Astrocyte (in vitro differentiated cells and primary cell): Measurements from ENCODE around the gene MTA1. TPM values are rescaled to one million over a fixed set of nuclear protein-coding genes. Genes with fewer than 3 reads are reported as not detected.

Experiments used
- DNase-seq: peaks from one replicate; pipeline ENCODE4 v3.0.0-alpha.2; 2010; ENCODE audit warnings: low read depth
- FAIRE-seq: peaks from 2 replicates; lab custom pipeline; 2011; peaks lifted over from hg19 to GRCh38; lab: Jason Lieb, UNC
- H2AFZ ChIP-seq: 2 replicates; pipeline ENCODE4 v1.6.0; 2012; ENCODE audit warnings: low read depth, low read length, inconsistent platforms
- H3K27ac ChIP-seq: 2 replicates; pipeline ENCODE4 v1.5.1; 2011; ENCODE audit warnings: low read depth, low read length, inconsistent platforms
- H3K27me3 ChIP-seq: 2 replicates; pipeline ENCODE4 v1.6.0; 2011; ENCODE audit warnings: low read length, inconsistent platforms; ENCODE audit not compliant: insufficient read depth
- H3K36me3 ChIP-seq: 2 replicates; pipeline ENCODE4 v1.5.1; 2011; ENCODE audit warnings: low read length, inconsistent platforms; ENCODE audit not compliant: insufficient read depth
- H3K4me1 ChIP-seq: 2 replicates; pipeline ENCODE4 v1.5.1; 2011; ENCODE audit warnings: low read length, inconsistent platforms; ENCODE audit not compliant: insufficient read depth
- H3K4me2 ChIP-seq: 2 replicates; pipeline ENCODE4 v1.6.0; 2012; ENCODE audit warnings: low read length, inconsistent platforms
- H3K4me3 ChIP-seq: 2 replicates; pipeline ENCODE4 v1.5.1; 2011; ENCODE audit warnings: low read depth, mild to moderate bottlenecking, low read length, inconsistent platforms; ENCODE audit not compliant: insufficient read depth
- H3K79me2 ChIP-seq: 2 replicates; pipeline ENCODE4 v1.6.0; 2012; ENCODE audit warnings: mild to moderate bottlenecking, low read length, inconsistent platforms; ENCODE audit not compliant: insufficient read depth
- H3K9ac ChIP-seq: 2 replicates; pipeline ENCODE4 v1.6.0; 2012; ENCODE audit warnings: mild to moderate bottlenecking, low read length, inconsistent platforms
- H3K9me3 ChIP-seq: 2 replicates; pipeline ENCODE4 v1.5.1; 2012; ENCODE audit warnings: low read depth, mild to moderate bottlenecking, low read length, inconsistent platforms; ENCODE audit not compliant: insufficient read depth
- H4K20me1 ChIP-seq: 2 replicates; pipeline ENCODE4 v1.6.0; 2012; ENCODE audit warnings: low read length, inconsistent platforms; ENCODE audit not compliant: insufficient read depth
- H3K27ac Mint-ChIP-seq: one replicate; pipeline ENCODE4 v1.8.0; 2021; ENCODE audit warnings: mild to moderate bottlenecking, mixed read lengths; ENCODE audit not compliant: unreplicated experiment
- H3K27me3 Mint-ChIP-seq: one replicate; pipeline ENCODE4 v1.8.0; 2021; ENCODE audit warnings: low read depth, mixed read lengths; ENCODE audit not compliant: unreplicated experiment
- H3K36me3 Mint-ChIP-seq: one replicate; pipeline ENCODE4 v1.8.0; 2021; ENCODE audit warnings: low read depth, mixed read lengths; ENCODE audit not compliant: unreplicated experiment
- H3K4me1 Mint-ChIP-seq: one replicate; pipeline ENCODE4 v1.8.0; 2021; ENCODE audit warnings: low read depth, mixed read lengths; ENCODE audit not compliant: unreplicated experiment
- H3K4me3 Mint-ChIP-seq: one replicate; pipeline ENCODE4 v1.8.0; 2021; ENCODE audit warnings: mild to moderate bottlenecking, moderate library complexity, mixed read lengths; ENCODE audit not compliant: unreplicated experiment
- H3K9me3 Mint-ChIP-seq: one replicate; pipeline ENCODE4 v1.8.0; 2021; ENCODE audit warnings: mild to moderate bottlenecking, mixed read lengths; ENCODE audit not compliant: unreplicated experiment
- CTCF ChIP-seq: IDR thresholded peaks from 2 replicates; pipeline ENCODE4 v1.5.1; 2011; ENCODE audit warnings: low read depth, mild to moderate bottlenecking, inconsistent platforms, low read length, moderate library complexity; ENCODE audit not compliant: insufficient read depth
- EZH2 ChIP-seq: IDR thresholded peaks from 2 replicates; pipeline ENCODE4 v1.6.1; 2012; ENCODE audit warnings: mild to moderate bottlenecking, low read length, inconsistent platforms; ENCODE audit not compliant: insufficient read depth
- total RNA-seq: library from RNA; stranded (reverse); gene quantifications from 2 replicates; pipeline ENCODE4 v1.2.1, GENCODE V29; 2021

The MTA1 gene
- total RNA-seq, 1 donor from 2014 or later = 111 TPM

DNA sequence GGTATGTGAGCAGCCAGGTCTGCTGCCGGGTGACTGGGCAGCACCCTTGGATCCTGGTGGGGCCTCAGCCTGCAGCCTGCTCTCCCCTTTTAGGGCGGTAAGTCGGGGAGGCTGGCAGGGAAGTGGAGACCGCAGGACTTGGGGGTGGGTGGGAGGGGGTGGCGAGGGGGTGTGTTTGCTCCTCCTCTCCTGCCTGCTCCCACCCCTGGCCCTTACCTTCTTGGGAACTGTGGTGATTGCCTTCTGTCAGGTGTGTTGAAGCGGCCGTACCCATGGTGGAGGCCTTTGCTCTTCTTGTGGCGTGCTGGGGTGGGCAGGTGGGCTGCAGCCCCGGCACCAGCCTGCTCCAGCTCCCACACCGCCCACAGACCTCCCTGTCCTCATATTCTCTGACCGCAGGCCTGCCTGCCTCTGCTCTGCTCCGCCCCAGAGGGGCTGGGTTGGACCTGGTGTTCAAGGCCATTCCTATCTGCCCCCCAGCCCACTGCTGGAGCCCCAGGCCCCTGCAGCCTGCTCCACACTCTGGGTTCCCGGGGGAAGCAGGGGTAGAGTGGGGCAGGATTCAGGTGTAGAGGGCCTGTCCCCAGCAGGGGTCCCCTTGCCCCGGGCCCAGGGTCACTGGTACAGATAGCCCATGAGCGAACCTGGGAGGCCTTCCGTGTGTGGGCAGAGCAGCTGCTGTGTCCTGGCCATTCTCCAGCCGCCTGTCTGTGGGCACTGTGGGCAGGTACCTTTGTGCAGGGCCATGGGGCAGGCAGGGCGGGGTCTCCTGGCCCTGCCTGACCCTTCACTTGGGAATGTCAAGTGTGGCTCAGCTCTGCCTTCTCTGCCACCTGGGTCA lies 76.6 kb downstream of the MTA1 start:
- Histone ChIP-seq H2AFZ (no peak overlapping the region), H3K9ac (no peak overlapping the region), H3K9me3 (no peaks in the 10 kb centered on the region), H3K79me2 (peaks cover 8% of the 10 kb centered on the region), H3K36me3 (no peaks in the 10 kb centered on the region), H3K4me1 (peaks cover 3% of the 10 kb centered on the region), H3K4me2 (no peak overlapping the region), H4K20me1 (peaks cover 5% of the 10 kb centered on the region), H3K27me3 (no peaks in the 10 kb centered on the region), H3K4me3 (no peak overlapping the region), H3K27ac (no peak overlapping the region)
- H3K27ac Mint-ChIP-seq = no peak overlapping the region
- TF ChIP-seq CTCF (no peak), EZH2 (no peak)
- H3K9me3 Mint-ChIP-seq = no peaks in the 10 kb centered on the region
- no peaks in the 10 kb centered on the region for H3K36me3 Mint-ChIP-seq
- no peak for FAIRE-seq
- no peak overlapping the region for H3K4me3 Mint-ChIP-seq
- H3K4me1 Mint-ChIP-seq = no peaks in the 10 kb centered on the region
- DNase-seq = no peak
- no peaks in the 10 kb centered on the region for H3K27me3 Mint-ChIP-seq

GRCh38 chr14:105496831-105497591 lies 77.4 kb downstream of the MTA1 start:
- Histone ChIP-seq H3K9ac (no peak overlapping the region), H3K36me3 (no peaks in the 10 kb centered on the region), H3K27me3 (no peaks in the 10 kb centered on the region), H3K4me1 (no peaks in the 10 kb centered on the region), H3K9me3 (no peaks in the 10 kb centered on the region), H3K79me2 (peaks cover 4% of the 10 kb centered on the region), H3K4me2 (no peak overlapping the region), H3K4me3 (no peak overlapping the region), H3K27ac (no peak overlapping the region), H4K20me1 (peaks cover 1% of the 10 kb centered on the region), H2AFZ (no peak overlapping the region)
- Mint-ChIP-seq H3K4me3 (no peak overlapping the region), H3K27ac (no peak overlapping the region), H3K36me3 (no peaks in the 10 kb centered on the region), H3K27me3 (no peaks in the 10 kb centered on the region), H3K4me1 (no peaks in the 10 kb centered on the region), H3K9me3 (no peaks in the 10 kb centered on the region)
- FAIRE-seq = no peak
- no peak for DNase-seq
- TF ChIP-seq EZH2 (no peak), CTCF (no peak)
